Kidney glomerular epithelial cell (primary cell): ENCODE measurements around the gene FYN.
"Not testable (repeated sequence)": the region's sequence is repeated elsewhere in the genome, so short reads cannot be mapped to it uniquely, and the experiment has no call there.

ENCODE experiments used
- DNase-seq: peaks from one replicate; lab custom pipeline; 2025; lab: John Stamatoyannopoulos, UW

The FYN gene

GRCh38 chr6:111789598-111789997 lies 83.7 kb downstream of the FYN start:
- peak; percentile 28 for DNase-seq

- DNase-seq, result peak; percentile 88
Observed at GRCh38 chr6:111788379-111789276, 84.6 kb downstream of the FYN start.

- not testable (repeated sequence) for DNase-seq
Observed at GRCh38 chr6:111786151-111786550, 87.1 kb downstream of the FYN start.

GRCh38 chr6:111784433-111784832 lies 88.8 kb downstream of the FYN start:
- peak; percentile 11 for DNase-seq

GRCh38 chr6:111782887-111783466 lies 90.3 kb downstream of the FYN start:
- no peak for DNase-seq

- DNase-seq, result no peak
Observed at GRCh38 chr6:111782192-111782809, 91.0 kb downstream of the FYN start.

GRCh38 chr6:111781041-111781708 lies 92.1 kb downstream of the FYN start:
- DNase-seq, result no peak

GRCh38 chr6:111780393-111780792 lies 92.9 kb downstream of the FYN start:
- DNase-seq, result no peak

GRCh38 chr6:111779660-111780059 lies 93.6 kb downstream of the FYN start:
- no peak for DNase-seq

- no peak for DNase-seq
Observed at GRCh38 chr6:111779031-111779430, 94.2 kb downstream of the FYN start.

GRCh38 chr6:111777357-111777756 lies 95.9 kb downstream of the FYN start:
- DNase-seq, result no peak

GRCh38 chr6:111776236-111777221 lies 96.7 kb downstream of the FYN start:
- no peak for DNase-seq

GRCh38 chr6:111775145-111775922 lies 97.9 kb downstream of the FYN start:
- DNase-seq, result no peak

- no peak for DNase-seq
Observed at GRCh38 chr6:111774346-111774703, 98.9 kb downstream of the FYN start.

- DNase-seq, result no peak
Observed at GRCh38 chr6:111773501-111774345, 99.5 kb downstream of the FYN start.

GRCh38 chr6:111772381-111772780 lies 100.9 kb downstream of the FYN start:
- DNase-seq, result no peak

- DNase-seq, result no peak
Observed at GRCh38 chr6:111771629-111772028, 101.6 kb downstream of the FYN start.

- DNase-seq, result no peak
Observed at GRCh38 chr6:111771094-111771432, 102.2 kb downstream of the FYN start.

- no peak for DNase-seq
Observed at GRCh38 chr6:111770263-111771093, 102.8 kb downstream of the FYN start.
